ENCODE data around the gene RPS4Y2.

GRCh38 chrY:20735200-20735599 is 20.7 kb upstream of the RPS4Y2 start:
- no peak for TF ChIP-seq EZH2 (IDR thresholded peaks at IDR 0.05; ENCODE audit: borderline replicate concordance, low read depth, low read length, poor library complexity, severe bottlenecking)
- TF ChIP-seq, protein P1, sequence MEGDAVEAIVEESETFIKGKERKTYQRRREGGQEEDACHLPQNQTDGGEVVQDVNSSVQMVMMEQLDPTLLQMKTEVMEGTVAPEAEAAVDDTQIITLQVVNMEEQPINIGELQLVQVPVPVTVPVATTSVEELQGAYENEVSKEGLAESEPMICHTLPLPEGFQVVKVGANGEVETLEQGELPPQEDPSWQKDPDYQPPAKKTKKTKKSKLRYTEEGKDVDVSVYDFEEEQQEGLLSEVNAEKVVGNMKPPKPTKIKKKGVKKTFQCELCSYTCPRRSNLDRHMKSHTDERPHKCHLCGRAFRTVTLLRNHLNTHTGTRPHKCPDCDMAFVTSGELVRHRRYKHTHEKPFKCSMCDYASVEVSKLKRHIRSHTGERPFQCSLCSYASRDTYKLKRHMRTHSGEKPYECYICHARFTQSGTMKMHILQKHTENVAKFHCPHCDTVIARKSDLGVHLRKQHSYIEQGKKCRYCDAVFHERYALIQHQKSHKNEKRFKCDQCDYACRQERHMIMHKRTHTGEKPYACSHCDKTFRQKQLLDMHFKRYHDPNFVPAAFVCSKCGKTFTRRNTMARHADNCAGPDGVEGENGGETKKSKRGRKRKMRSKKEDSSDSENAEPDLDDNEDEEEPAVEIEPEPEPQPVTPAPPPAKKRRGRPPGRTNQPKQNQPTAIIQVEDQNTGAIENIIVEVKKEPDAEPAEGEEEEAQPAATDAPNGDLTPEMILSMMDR (conservative IDR thresholded peaks at IDR 0.05; ENCODE audit: low read depth, low read length) = no peak
